SKM-1 (cell line): ENCODE results near the gene NAA10.

Experiments
- DNase-seq: peaks from one replicate; lab custom pipeline; 2025; ENCODE audit not compliant: unreplicated experiment; lab: John Stamatoyannopoulos, UW

Gene NAA10

DNA sequence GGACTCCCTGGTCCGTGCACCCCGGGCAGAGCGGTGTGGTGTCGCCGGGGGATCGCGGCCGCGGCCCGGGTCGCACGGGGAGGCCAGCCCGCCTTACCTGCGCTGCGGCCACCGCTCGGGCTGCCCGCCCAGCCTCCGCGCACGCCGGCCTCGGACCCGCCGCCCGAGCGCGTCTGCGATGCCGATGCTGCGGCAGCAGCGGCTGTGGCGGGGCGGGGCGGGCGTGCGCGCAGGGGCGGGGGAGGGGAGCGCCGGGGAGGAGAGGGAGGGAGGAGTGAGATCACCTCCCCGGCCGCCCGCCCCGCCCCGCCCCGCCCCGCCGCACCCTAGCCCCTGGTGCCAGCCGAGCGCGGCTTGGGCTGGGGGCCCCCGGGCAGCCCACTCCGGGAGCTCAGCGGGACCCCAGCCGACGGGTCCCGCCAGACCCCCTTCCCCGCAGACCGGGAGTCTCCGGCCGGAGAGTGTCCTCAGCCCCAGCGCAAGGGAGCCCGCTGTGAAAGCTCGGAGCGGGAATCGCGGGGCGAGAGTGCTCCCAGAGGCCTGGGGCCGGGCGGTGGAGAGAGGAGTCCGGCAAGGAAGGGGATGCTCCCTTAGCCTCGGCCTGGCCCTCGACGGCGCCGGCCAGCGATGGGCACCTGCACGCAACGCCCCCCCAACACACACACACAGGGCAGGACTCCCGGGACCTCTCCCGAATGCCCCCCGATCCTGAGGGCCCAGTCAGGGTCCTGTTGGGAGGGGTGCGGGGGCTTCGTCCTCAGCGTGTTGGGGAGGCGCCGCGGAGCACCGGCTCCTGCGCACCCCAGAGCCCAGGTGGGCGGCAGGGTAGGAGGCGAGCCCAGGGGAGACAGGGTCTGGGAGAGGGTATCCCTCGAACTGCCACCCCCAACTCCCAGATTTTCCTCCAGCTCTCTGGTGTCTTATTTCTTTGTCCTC, 48.6 kb downstream of the NAA10 start, which contains the start of gene L1CAM:
Gene L1CAM (minus strand): TSS at position 206 of the 936 bp plus-strand sequence. CDS start 10,337 bp downstream, outside the sequence.
- no peak for DNase-seq

DNA sequence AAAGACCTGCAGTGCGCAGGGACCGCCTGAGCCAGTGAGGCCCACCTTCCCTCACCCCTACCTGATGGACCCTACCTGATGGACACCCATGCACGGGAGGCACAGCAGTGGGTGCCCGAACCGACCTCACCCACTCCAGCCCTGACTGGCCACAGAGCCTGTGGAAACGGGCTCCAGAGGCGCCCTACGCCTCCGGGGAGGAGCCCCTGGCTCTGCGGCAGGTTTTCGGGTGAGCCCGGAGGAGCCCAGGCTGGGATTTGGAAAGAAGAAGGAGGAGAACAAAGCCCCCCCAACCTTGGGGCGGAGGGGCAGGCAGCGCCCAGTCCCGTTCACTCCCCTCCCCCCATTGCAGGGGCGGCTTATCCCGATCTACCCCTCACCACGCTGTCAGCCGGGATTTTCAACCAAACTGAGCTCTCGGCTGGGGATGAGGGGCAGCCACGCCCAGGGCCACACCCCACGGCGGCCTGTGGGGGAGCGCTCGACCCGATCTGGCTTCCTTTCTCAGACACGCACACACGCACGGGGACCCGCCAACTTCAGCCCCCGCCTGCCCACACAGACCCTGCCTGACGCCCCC, 49.5 kb downstream of the NAA10 start:
- DNase-seq, result no peak

GRCh38 chrX:153884590-153884989, 50.2 kb downstream of the NAA10 start:
- DNase-seq, result no peak

- DNase-seq, result no peak
Observed at GRCh38 chrX:153884136-153884535, 50.7 kb downstream of the NAA10 start.

DNA sequence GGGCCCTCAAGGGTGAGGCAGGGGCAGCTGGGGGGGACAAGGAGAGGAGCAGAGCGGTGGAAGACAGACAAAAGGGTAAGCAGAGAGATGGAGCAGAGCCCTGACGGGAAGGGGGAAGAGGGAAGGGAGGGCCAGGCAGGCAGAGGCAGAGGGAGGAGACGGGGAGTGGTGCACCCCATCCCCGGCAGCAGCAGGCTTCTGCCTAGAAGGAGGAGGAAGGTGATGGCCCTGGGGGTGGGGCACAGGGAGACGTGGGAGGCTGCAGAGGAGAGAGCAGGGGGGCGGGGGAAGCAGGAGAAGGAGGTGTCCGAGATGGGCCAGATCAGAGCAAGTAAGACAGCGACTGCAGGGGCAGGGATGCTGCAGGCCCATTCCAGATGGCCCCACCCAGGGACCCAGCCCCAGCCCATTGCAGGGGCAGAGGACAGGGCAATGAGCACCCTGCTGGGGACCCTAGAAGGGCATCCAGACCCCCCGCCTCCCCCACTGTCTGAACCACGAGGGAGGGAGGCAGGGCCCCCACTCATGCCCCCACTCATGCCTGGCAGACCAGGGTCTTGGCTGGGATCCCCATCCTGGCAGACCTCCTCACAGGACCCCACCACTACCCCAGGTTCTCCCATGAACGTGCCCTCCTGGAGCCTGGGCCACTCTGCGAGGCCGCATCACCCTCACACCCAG, 51.5 kb downstream of the NAA10 start:
- DNase-seq, result no peak

DNA sequence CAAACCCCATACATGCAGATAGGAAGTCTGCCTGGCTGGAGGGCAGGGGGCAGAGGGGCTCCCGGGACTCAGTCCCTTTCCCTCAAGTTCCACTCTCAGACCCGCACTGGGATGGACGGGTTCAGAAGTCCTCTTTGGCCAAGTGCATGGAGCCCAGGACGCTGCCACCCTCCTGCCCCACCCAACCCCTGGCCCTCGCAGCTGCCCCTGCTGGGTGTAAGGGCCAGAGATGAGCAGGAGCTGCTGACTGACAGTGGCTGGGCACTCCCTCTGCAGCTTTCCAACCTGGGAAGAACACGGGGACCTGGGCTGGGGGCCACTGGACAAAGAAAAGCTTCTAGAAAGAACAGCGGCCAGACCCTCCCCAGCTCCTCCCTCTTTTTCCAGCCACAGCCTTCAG, 52.3 kb downstream of the NAA10 start:
- no peak for DNase-seq

DNA sequence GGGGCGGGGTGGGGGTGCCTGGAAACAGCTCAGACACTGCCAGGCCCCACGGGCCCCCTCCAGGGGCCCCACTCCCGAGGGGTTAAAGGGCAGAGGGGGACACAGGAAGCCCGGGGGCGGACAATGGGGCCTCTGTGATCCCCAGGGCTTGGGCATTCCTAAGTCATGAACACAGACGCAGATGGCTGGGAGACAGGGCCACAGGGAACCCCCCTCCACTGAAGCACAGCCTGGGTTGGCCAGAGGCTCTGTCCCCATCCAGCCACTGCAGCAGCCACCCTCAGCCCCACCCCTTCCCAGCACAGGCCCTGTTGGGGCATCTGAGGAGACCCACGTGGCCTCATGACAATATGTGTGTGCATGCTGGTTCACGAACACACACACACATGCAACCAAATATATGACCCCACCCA, 52.7 kb downstream of the NAA10 start:
- DNase-seq, result no peak

DNA sequence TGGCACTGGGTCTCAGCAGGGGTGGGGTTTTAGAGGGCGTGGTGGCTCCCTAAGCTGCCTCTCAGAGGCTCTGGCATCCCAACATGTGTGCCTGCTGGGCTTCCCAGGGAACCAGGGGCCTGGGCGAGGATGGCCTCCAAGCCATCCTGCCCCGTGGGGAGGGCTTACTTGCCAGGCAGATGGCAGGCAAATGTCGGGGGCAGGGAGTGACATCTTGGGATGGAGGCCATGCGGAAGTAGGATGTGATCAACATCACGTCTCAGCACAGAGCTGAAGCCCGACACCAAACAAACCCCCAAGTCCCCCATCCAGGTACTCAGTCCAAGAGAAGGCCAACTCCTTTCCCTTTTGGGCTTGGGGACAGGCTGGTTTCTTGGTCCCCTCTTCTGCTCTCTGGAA, 53.6 kb downstream of the NAA10 start:
- no peak for DNase-seq

DNA sequence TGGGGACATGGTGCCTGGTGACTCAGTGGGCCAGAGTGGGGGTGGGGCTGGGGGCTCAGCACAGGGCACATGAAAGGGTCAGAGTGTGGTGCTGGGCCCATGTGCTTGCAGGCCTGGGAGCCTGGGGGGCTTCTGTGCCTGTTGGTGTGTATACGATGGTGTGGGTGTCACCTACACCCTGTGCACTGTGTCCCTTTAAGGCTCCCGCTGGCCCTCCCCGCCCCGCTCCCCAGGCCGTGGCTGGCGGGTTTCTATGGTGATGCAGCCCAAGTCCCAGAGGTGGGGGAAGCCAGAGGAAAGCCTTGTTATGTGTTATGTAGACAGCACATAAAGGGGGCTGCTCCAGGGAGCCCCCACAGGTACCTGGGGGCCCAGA, 54.4 kb downstream of the NAA10 start:
- DNase-seq, result no peak

DNA sequence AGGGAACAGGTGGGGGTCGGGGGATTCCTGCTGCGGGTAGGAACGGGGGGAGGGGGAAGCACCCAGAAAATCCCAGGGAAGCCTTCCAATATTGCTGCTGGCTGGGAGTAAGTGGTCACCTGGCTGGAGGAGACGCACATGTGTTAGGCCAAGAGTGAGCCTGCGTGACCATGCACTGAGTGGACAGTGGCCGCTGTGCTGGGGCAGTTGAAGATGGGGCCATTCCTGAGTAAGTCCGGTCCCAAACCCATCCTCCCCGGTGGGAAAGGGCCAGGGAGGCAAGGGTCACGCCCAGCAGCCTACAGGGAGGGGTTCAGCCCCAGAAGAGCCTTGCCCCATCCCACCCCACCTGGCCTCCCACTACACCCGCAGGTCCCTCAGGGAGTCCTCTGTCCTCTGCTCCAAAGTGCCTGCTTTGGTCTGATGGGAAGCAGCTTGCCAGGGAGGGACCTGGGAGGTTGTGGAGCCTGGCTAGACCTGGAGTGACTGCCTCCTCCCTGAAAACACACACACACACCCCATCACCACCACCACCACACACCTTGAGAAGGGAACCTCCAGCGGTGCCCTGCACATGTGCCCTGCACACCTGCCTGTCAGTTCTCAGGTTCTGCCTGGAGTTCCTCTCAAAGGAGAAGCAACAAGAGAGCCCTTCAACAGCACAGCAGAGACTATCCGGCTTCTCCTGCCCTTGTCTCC, 54.9 kb downstream of the NAA10 start:
- no peak for DNase-seq
